ENCODE data around the gene CALML6. TPM values are rescaled to one million over a fixed set of nuclear protein-coding genes. Genes with fewer than 3 reads are reported as not detected.

CALML6 gene
- total RNA-seq, 1 donor from 2014 or later: not detected

- no peak overlapping the region for H3K27ac ChIP-seq
- H3K79me2 ChIP-seq (ENCODE audit: low read depth): no peaks in the 10 kb centered on the region
- H3K27me3 ChIP-seq: no peaks in the 10 kb centered on the region
- H3K9me3 ChIP-seq (ENCODE audit: low read depth): no peaks in the 10 kb centered on the region
- peak; percentile 1 for DNase-seq (ENCODE audit: low spot score)
- no peak overlapping the region for H2AFZ ChIP-seq (replicated peaks)
- H3K9ac ChIP-seq: no peak overlapping the region
- no peaks in the 10 kb centered on the region for H3K4me1 ChIP-seq
- no peaks in the 10 kb centered on the region for H3K36me3 ChIP-seq
- H3K4me2 ChIP-seq: no peak overlapping the region
- H4K20me1 ChIP-seq (ENCODE audit: low read depth): no peaks in the 10 kb centered on the region
- Mint-ChIP-seq H3K27me3 (ENCODE audit: insufficient read depth, low read depth) (peaks cover 6% of the 10 kb centered on the region), H3K4me3 (no peak overlapping the region), H3K27ac (no peak overlapping the region), H3K36me3 (no peaks in the 10 kb centered on the region), H3K9me3 (peaks cover 9% of the 10 kb centered on the region), H3K4me1 (no peaks in the 10 kb centered on the region)
- no peak overlapping the region for H3K4me3 ChIP-seq
- peaks cover 12% of the 10 kb centered on the region for H3F3A ChIP-seq (ENCODE audit: low read depth)
- TF ChIP-seq EZH2 (IDR thresholded peaks at IDR 0.05): no peak
- no peak for TF ChIP-seq CTCF (IDR thresholded peaks at IDR 0.05)
- no peak for TF ChIP-seq EZH2phosphoT487 (IDR thresholded peaks at IDR 0.05)
Observed at GRCh38 chr1:1937061-1937460, 22.0 kb downstream of the CALML6 start.

- H3K9me3 ChIP-seq (ENCODE audit: low read depth): no peaks in the 10 kb centered on the region
- H3K36me3 ChIP-seq: no peaks in the 10 kb centered on the region
- H2AFZ ChIP-seq (replicated peaks): no peak overlapping the region
- no peak for TF ChIP-seq EZH2phosphoT487 (IDR thresholded peaks at IDR 0.05)
- TF ChIP-seq EZH2 (IDR thresholded peaks at IDR 0.05): no peak
- TF ChIP-seq CTCF (IDR thresholded peaks at IDR 0.05): no peak
- no peak for DNase-seq (ENCODE audit: low spot score)
- no peaks in the 10 kb centered on the region for H3K79me2 ChIP-seq (ENCODE audit: low read depth)
- no peak overlapping the region for H3K4me2 ChIP-seq
- H3K9ac ChIP-seq: no peak overlapping the region
- no peak overlapping the region for H3K4me3 ChIP-seq
- H3F3A ChIP-seq (ENCODE audit: low read depth): peaks cover 12% of the 10 kb centered on the region
- H3K4me1 ChIP-seq: no peaks in the 10 kb centered on the region
- no peaks in the 10 kb centered on the region for H4K20me1 ChIP-seq (ENCODE audit: low read depth)
- Mint-ChIP-seq H3K27me3 (ENCODE audit: insufficient read depth, low read depth) (peaks cover 6% of the 10 kb centered on the region), H3K27ac (no peak overlapping the region), H3K9me3 (peaks cover 9% of the 10 kb centered on the region), H3K36me3 (no peaks in the 10 kb centered on the region), H3K4me3 (no peak overlapping the region), H3K4me1 (no peaks in the 10 kb centered on the region)
- no peak overlapping the region for H3K27ac ChIP-seq
- H3K27me3 ChIP-seq: no peaks in the 10 kb centered on the region
Observed at GRCh38 chr1:1937549-1938275, 22.7 kb downstream of the CALML6 start.

- Histone ChIP-seq H3K36me3 (no peaks in the 10 kb centered on the region), H3K4me3 (no peak overlapping the region), H3K27ac (no peak overlapping the region), H4K20me1 (ENCODE audit: low read depth) (no peaks in the 10 kb centered on the region), H2AFZ (replicated peaks) (no peak overlapping the region), H3F3A (ENCODE audit: low read depth) (peaks cover 12% of the 10 kb centered on the region), H3K4me2 (no peak overlapping the region), H3K9me3 (ENCODE audit: low read depth) (no peaks in the 10 kb centered on the region), H3K4me1 (no peaks in the 10 kb centered on the region), H3K9ac (no peak overlapping the region), H3K79me2 (ENCODE audit: low read depth) (no peaks in the 10 kb centered on the region), H3K27me3 (no peaks in the 10 kb centered on the region)
- no peak for DNase-seq (ENCODE audit: low spot score)
- no peaks in the 10 kb centered on the region for H3K36me3 Mint-ChIP-seq
- no peak overlapping the region for H3K4me3 Mint-ChIP-seq
- H3K9me3 Mint-ChIP-seq: peaks cover 9% of the 10 kb centered on the region
- H3K27ac Mint-ChIP-seq: no peak overlapping the region
- peaks cover 3% of the 10 kb centered on the region for H3K4me1 Mint-ChIP-seq
- no peak for TF ChIP-seq EZH2phosphoT487 (IDR thresholded peaks at IDR 0.05)
- TF ChIP-seq EZH2 (IDR thresholded peaks at IDR 0.05): no peak
- H3K27me3 Mint-ChIP-seq (ENCODE audit: insufficient read depth, low read depth): peaks cover 6% of the 10 kb centered on the region
Observed at GRCh38 chr1:1938276-1938573, 23.2 kb downstream of the CALML6 start.

- Histone ChIP-seq H3K79me2 (ENCODE audit: low read depth) (no peaks in the 10 kb centered on the region), H3K36me3 (no peaks in the 10 kb centered on the region), H3K27me3 (no peaks in the 10 kb centered on the region), H3K4me1 (no peaks in the 10 kb centered on the region), H3K4me2 (no peak overlapping the region), H2AFZ (replicated peaks) (no peak overlapping the region), H3K9me3 (ENCODE audit: low read depth) (no peaks in the 10 kb centered on the region), H4K20me1 (ENCODE audit: low read depth) (no peaks in the 10 kb centered on the region), H3F3A (ENCODE audit: low read depth) (peaks cover 10% of the 10 kb centered on the region), H3K9ac (no peak overlapping the region), H3K27ac (no peak overlapping the region), H3K4me3 (no peak overlapping the region)
- TF ChIP-seq CTCF (IDR thresholded peaks at IDR 0.05): no peak
- TF ChIP-seq EZH2phosphoT487 (IDR thresholded peaks at IDR 0.05): no peak
- TF ChIP-seq EZH2 (IDR thresholded peaks at IDR 0.05): no peak
- Mint-ChIP-seq H3K27ac (no peak overlapping the region), H3K9me3 (peaks cover 6% of the 10 kb centered on the region), H3K4me1 (peaks cover 7% of the 10 kb centered on the region), H3K36me3 (no peaks in the 10 kb centered on the region), H3K4me3 (no peak overlapping the region), H3K27me3 (ENCODE audit: insufficient read depth, low read depth) (peaks cover 6% of the 10 kb centered on the region)
- DNase-seq (ENCODE audit: low spot score): no peak
Observed at GRCh38 chr1:1938613-1939295, 23.7 kb downstream of the CALML6 start.

Data from neural progenitor cell (in vitro differentiated cells).